Ovary (tissue), 3 donors: ENCODE measurements around the gene PRMT3.

Experiments
- CTCF ChIP-seq, 3 donors: fragments of 450-650 bp in 2 of 3; fragments of 200-600 bp in 1 of 3; IDR thresholded peaks; one replicate each; pipeline versions ENCODE4 v1.5.1 to v1.8.0; 2016 to 2022; ENCODE audit warnings: antibody characterized with exemption in 3 of 3, mild to moderate bottlenecking in 1 of 3
- EP300 ChIP-seq: sonication (generic); formaldehyde crosslinking; IDR thresholded peaks from one replicate; pipeline ENCODE4 v1.6.1; 2017; ENCODE audit warnings: antibody characterized with exemption
- POLR2A ChIP-seq: fragments of 450-650 bp; IDR thresholded peaks from one replicate; pipeline ENCODE4 v1.6.1; 2017; ENCODE audit warnings: antibody characterized with exemption, mild to moderate bottlenecking, moderate library complexity
- donor health status: DM: no; HTN: no; CAD: no.

GRCh38 chr11:20544603-20545237 is 157.2 kb downstream of the PRMT3 start:
- no peak for TF ChIP-seq CTCF (IDR thresholded peaks at IDR 0.05)
- TF ChIP-seq POLR2A: no peak
- no peak for TF ChIP-seq EP300
